IPS-11a (cell line): Measurements from ENCODE around the gene FFAR1.
"Not testable (repeated sequence)": the region's sequence is repeated elsewhere in the genome, so short reads cannot be mapped to it uniquely, and the experiment has no call there.

ENCODE experiments used
- H3K4me3 ChIP-seq: one replicate; pipeline ENCODE4 v1.5.1; 2013; ENCODE audit warnings: low read depth, low read length, control low read depth

Gene FFAR1

GRCh38 chr19:35359395-35359794, 11.7 kb downstream of the FFAR1 start:
- H3K4me3 ChIP-seq = not testable (repeated sequence)

- H3K4me3 ChIP-seq = not testable (repeated sequence)
These were observed 12.4 kb downstream of the FFAR1 start for GRCh38 chr19:35360081-35360480.

- H3K4me3 ChIP-seq = no peak overlapping the region
These were observed 13.2 kb downstream of the FFAR1 start for GRCh38 chr19:35360880-35361420.

- no peak overlapping the region for H3K4me3 ChIP-seq
These were observed 14.7 kb downstream of the FFAR1 start for GRCh38 chr19:35362261-35363000.

GRCh38 chr19:35363001-35363590, 15.4 kb downstream of the FFAR1 start:
- H3K4me3 ChIP-seq = no peak overlapping the region

GRCh38 chr19:35363711-35364425, 16.2 kb downstream of the FFAR1 start:
- no peak overlapping the region for H3K4me3 ChIP-seq

- H3K4me3 ChIP-seq = no peak overlapping the region
These were observed 17.6 kb downstream of the FFAR1 start for GRCh38 chr19:35365303-35365702.

- no peak overlapping the region for H3K4me3 ChIP-seq
These were observed 20.7 kb downstream of the FFAR1 start for GRCh38 chr19:35368378-35368777.

- no peak overlapping the region for H3K4me3 ChIP-seq
These were observed 21.8 kb downstream of the FFAR1 start for GRCh38 chr19:35369522-35369921.

- no peak within 1 kb of the TSS for H3K4me3 ChIP-seq
These were observed 23.0 kb downstream of the FFAR1 start, which contains the start of gene GPR42 for GRCh38 chr19:35370722-35371121. Gene GPR42 (plus strand): TSS chr19:35371068. CDS start chr19:35371360, 292 bp downstream.

- no peak overlapping the region for H3K4me3 ChIP-seq
These were observed 25.8 kb downstream of the FFAR1 start for GRCh38 chr19:35373492-35373891.

- not testable (repeated sequence) for H3K4me3 ChIP-seq
These were observed 26.3 kb downstream of the FFAR1 start for GRCh38 chr19:35374031-35374430.

GRCh38 chr19:35375505-35376307, 28.0 kb downstream of the FFAR1 start:
- H3K4me3 ChIP-seq = no peak overlapping the region

GRCh38 chr19:35377656-35378055, 30.0 kb downstream of the FFAR1 start:
- no peak overlapping the region for H3K4me3 ChIP-seq

GRCh38 chr19:35378356-35378755, 30.7 kb downstream of the FFAR1 start:
- no peak overlapping the region for H3K4me3 ChIP-seq

- H3K4me3 ChIP-seq = not testable (repeated sequence)
These were observed 31.8 kb downstream of the FFAR1 start for GRCh38 chr19:35379545-35379944.

- no peak overlapping the region for H3K4me3 ChIP-seq
These were observed 32.3 kb downstream of the FFAR1 start for GRCh38 chr19:35379992-35380391.

GRCh38 chr19:35380450-35381124, 32.9 kb downstream of the FFAR1 start:
- no peak overlapping the region for H3K4me3 ChIP-seq

- no peak overlapping the region for H3K4me3 ChIP-seq
These were observed 33.6 kb downstream of the FFAR1 start for GRCh38 chr19:35381318-35381717.

GRCh38 chr19:35381926-35382325, 34.2 kb downstream of the FFAR1 start:
- H3K4me3 ChIP-seq = no peak overlapping the region
